WTC11 (cell line): ENCODE data around the gene HDDC3. TPM values are rescaled to one million over a fixed set of nuclear protein-coding genes. Genes with fewer than 3 reads are reported as not detected.
A peak's percentile ranks its signal among the peaks of the same experiment; 100 is the strongest.

Experiments
- ATAC-seq: fragments of 200-7000 bp; cut with Tn5 transposase; 2 replicates; pipeline ENCODE4 v1.10.0; 2021; ENCODE audit warnings: mild to moderate bottlenecking, moderate library complexity
- CTCF ChIA-PET: fragments of 300-600 bp; sonication (Branson Sonifier 250); formaldehyde crosslinking; loops from one replicate; lab custom pipeline; 2021; ENCODE audit warnings: antibody characterized with exemption; lab: Charles Lee
- POLR2A ChIA-PET: fragments of 350-600 bp; sonication (Branson Sonifier 250); formaldehyde crosslinking; loops from one replicate; lab custom pipeline; 2021; ENCODE audit warnings: antibody characterized with exemption; lab: Charles Lee
- DNase-seq: peaks from one replicate; pipeline ENCODE4 v3.0.0; 2021; ENCODE audit warnings: low spot score
- H3K27ac Mint-ChIP-seq: 2 replicates; pipeline ENCODE4 v1.8.0; 2021; ENCODE audit warnings: mixed read lengths
- H3K27me3 Mint-ChIP-seq: 2 replicates; pipeline ENCODE4 v1.8.0; 2021; ENCODE audit warnings: low read depth, mild to moderate bottlenecking, moderate library complexity, mixed read lengths
- H3K36me3 Mint-ChIP-seq: 2 replicates; pipeline ENCODE4 v1.8.0; 2021; ENCODE audit warnings: mixed read lengths
- H3K4me1 Mint-ChIP-seq: 2 replicates; pipeline ENCODE4 v1.8.0; 2022; ENCODE audit warnings: mixed read lengths
- H3K4me3 Mint-ChIP-seq: 2 replicates; pipeline ENCODE4 v1.8.0; 2021; ENCODE audit warnings: mild to moderate bottlenecking, moderate library complexity, mixed read lengths
- H3K9me3 Mint-ChIP-seq: 2 replicates; pipeline ENCODE4 v1.8.0; 2021; ENCODE audit warnings: mixed read lengths
- ATF3 ChIP-seq: sonication (generic); formaldehyde crosslinking; conservative IDR thresholded peaks from 2 replicates; pipeline ENCODE4 v1.8.1; 2022; ENCODE audit warnings: mild to moderate bottlenecking, missing genetic modification reagents
- ETV6 ChIP-seq: sonication (generic); formaldehyde crosslinking; IDR thresholded peaks from 2 replicates; pipeline ENCODE4 v1.8.1; 2022; ENCODE audit warnings: mild to moderate bottlenecking, missing genetic modification reagents
- FOXJ3 ChIP-seq: sonication (generic); formaldehyde crosslinking; IDR thresholded peaks from 2 replicates; pipeline ENCODE4 v1.9.0; 2021; ENCODE audit warnings: missing genetic modification reagents, mild to moderate bottlenecking, borderline replicate concordance
- GABPB1 ChIP-seq: sonication (generic); formaldehyde crosslinking; IDR thresholded peaks from 2 replicates; pipeline ENCODE4 v1.8.1; 2023; ENCODE audit warnings: mild to moderate bottlenecking, missing genetic modification reagents
- GTF2I ChIP-seq: fragments of 250-450 bp; sonication (Bioruptor Pico); conservative IDR thresholded peaks from 2 replicates; pipeline ENCODE4 v1.4.0; 2021; ENCODE audit warnings: mild to moderate bottlenecking
- HMGA2 ChIP-seq: fragments of 250-450 bp; sonication (Bioruptor Pico); IDR thresholded peaks from 2 replicates; pipeline ENCODE4 v1.4.0; 2021; ENCODE audit warnings: mild to moderate bottlenecking, moderate library complexity
- NR1H2 ChIP-seq: sonication (generic); formaldehyde crosslinking; IDR thresholded peaks from 2 replicates; pipeline ENCODE4 v1.9.0; 2021; ENCODE audit warnings: mild to moderate bottlenecking, moderate library complexity, missing genetic modification reagents
- NR3C1 ChIP-seq: sonication (generic); formaldehyde crosslinking; conservative IDR thresholded peaks from 2 replicates; pipeline ENCODE4 v1.8.1; 2023; ENCODE audit warnings: low read depth, mild to moderate bottlenecking, missing genetic modification reagents
- PRRX2 ChIP-seq: fragments of 250-450 bp; sonication (Bioruptor Pico); IDR thresholded peaks from 2 replicates; pipeline ENCODE4 v1.8.0; 2021; ENCODE audit warnings: mild to moderate bottlenecking
- RELA ChIP-seq: sonication (generic); formaldehyde crosslinking; IDR thresholded peaks from 2 replicates; pipeline ENCODE4 v1.8.1; 2022; ENCODE audit warnings: missing genetic modification reagents, mild to moderate bottlenecking, borderline replicate concordance
- RORB ChIP-seq: fragments of 250-450 bp; sonication (Bioruptor Pico); IDR thresholded peaks from 2 replicates; pipeline ENCODE4 v1.9.0; 2021; ENCODE audit warnings: mild to moderate bottlenecking
- SOX15 ChIP-seq: fragments of 250-450 bp; sonication (Bioruptor Pico); IDR thresholded peaks from 2 replicates; pipeline ENCODE4 v1.9.0; 2021; ENCODE audit warnings: mild to moderate bottlenecking
- TP53 ChIP-seq: sonication (generic); formaldehyde crosslinking; IDR thresholded peaks from 2 replicates; pipeline ENCODE4 v1.8.1; 2023; ENCODE audit warnings: mild to moderate bottlenecking, missing genetic modification reagents
- ZBTB21 ChIP-seq: sonication (generic); formaldehyde crosslinking; IDR thresholded peaks from 2 replicates; pipeline ENCODE4 v1.8.1; 2023; ENCODE audit warnings: mild to moderate bottlenecking, missing genetic modification reagents, borderline replicate concordance
- ZNF219 ChIP-seq: sonication (generic); formaldehyde crosslinking; IDR thresholded peaks from 2 replicates; pipeline ENCODE4 v1.8.0; 2023; ENCODE audit warnings: missing genetic modification reagents, mild to moderate bottlenecking, borderline replicate concordance
- ZNF396 ChIP-seq: fragments of 250-450 bp; sonication (Bioruptor Pico); IDR thresholded peaks from 2 replicates; pipeline ENCODE4 v1.8.0; 2021; ENCODE audit warnings: mild to moderate bottlenecking, moderate library complexity, borderline replicate concordance
- ZNF416 ChIP-seq: fragments of 250-450 bp; sonication (Bioruptor Pico); IDR thresholded peaks from 2 replicates; pipeline ENCODE4 v1.9.0; 2021; ENCODE audit warnings: mild to moderate bottlenecking, inconsistent platforms
- ZNF423 ChIP-seq: fragments of 250-450 bp; sonication (Bioruptor Pico); IDR thresholded peaks from 2 replicates; pipeline ENCODE4 v2.1.2; 2022; ENCODE audit warnings: mild to moderate bottlenecking, moderate library complexity
- ZNF532 ChIP-seq: fragments of 250-450 bp; sonication (Bioruptor Pico); IDR thresholded peaks from 2 replicates; pipeline ENCODE4 v1.9.0; 2021; ENCODE audit warnings: mild to moderate bottlenecking, borderline replicate concordance
- total RNA-seq: library from RNA; stranded (reverse); gene quantifications from 3 replicates; pipeline ENCODE4 v1.2.3, GENCODE V29; 2021
- TF ChIP-seq, protein P1 (sequence below): sonication (generic); formaldehyde crosslinking; conservative IDR thresholded peaks from 2 replicates; pipeline ENCODE4 v1.8.1; 2023; ENCODE audit warnings: mild to moderate bottlenecking, low read depth, missing genetic modification reagents, moderate library complexity

HDDC3 gene
- total RNA-seq, 1 experiment from 2014 or later, result 16.4 TPM

GRCh38 chr15:90966262-90966661 lies 33.9 kb upstream of the HDDC3 start:
- TF ChIP-seq, protein P1, sequence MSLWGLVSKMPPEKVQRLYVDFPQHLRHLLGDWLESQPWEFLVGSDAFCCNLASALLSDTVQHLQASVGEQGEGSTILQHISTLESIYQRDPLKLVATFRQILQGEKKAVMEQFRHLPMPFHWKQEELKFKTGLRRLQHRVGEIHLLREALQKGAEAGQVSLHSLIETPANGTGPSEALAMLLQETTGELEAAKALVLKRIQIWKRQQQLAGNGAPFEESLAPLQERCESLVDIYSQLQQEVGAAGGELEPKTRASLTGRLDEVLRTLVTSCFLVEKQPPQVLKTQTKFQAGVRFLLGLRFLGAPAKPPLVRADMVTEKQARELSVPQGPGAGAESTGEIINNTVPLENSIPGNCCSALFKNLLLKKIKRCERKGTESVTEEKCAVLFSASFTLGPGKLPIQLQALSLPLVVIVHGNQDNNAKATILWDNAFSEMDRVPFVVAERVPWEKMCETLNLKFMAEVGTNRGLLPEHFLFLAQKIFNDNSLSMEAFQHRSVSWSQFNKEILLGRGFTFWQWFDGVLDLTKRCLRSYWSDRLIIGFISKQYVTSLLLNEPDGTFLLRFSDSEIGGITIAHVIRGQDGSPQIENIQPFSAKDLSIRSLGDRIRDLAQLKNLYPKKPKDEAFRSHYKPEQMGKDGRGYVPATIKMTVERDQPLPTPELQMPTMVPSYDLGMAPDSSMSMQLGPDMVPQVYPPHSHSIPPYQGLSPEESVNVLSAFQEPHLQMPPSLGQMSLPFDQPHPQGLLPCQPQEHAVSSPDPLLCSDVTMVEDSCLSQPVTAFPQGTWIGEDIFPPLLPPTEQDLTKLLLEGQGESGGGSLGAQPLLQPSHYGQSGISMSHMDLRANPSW (CRISPR knock-in tag), result no peak
- no peak for TF ChIP-seq ZNF219 (CRISPR knock-in tag)
- TF ChIP-seq ZNF532 (CRISPR knock-in tag), result no peak
- no peak for TF ChIP-seq SOX15 (CRISPR knock-in tag)
- TF ChIP-seq FOXJ3 (CRISPR knock-in tag), result no peak
- no peak for TF ChIP-seq ETV6 (CRISPR knock-in tag)
- H3K9me3 Mint-ChIP-seq, result no peaks in the 10 kb centered on the region
- DNase-seq (no peak), ATAC-seq (no peak)
- no peaks in the 10 kb centered on the region for H3K4me1 Mint-ChIP-seq
- H3K27me3 Mint-ChIP-seq, result no peaks in the 10 kb centered on the region
- CTCF ChIA-PET, result interaction anchor here (0.8 to 6.2 kb wide), 4 partner anchors 9 to 67 kb away, joined by 3 to 50 read pairs (median 6); partner anchors contain the start of genes HDDC3 and UNC45A
- peaks cover 86% of the 10 kb centered on the region for H3K36me3 Mint-ChIP-seq
- H3K27ac Mint-ChIP-seq, result peak overlapping the region; percentile 32; the same call in 1 of the 2 replicates
- H3K4me3 Mint-ChIP-seq, result no peak overlapping the region
- POLR2A ChIA-PET, result interaction anchor here (1.1 to 1.2 kb wide), 2 partner anchors 9 to 28 kb away, joined by 3 to 5 read pairs; partner anchors contain the start of gene PRC1

DNA sequence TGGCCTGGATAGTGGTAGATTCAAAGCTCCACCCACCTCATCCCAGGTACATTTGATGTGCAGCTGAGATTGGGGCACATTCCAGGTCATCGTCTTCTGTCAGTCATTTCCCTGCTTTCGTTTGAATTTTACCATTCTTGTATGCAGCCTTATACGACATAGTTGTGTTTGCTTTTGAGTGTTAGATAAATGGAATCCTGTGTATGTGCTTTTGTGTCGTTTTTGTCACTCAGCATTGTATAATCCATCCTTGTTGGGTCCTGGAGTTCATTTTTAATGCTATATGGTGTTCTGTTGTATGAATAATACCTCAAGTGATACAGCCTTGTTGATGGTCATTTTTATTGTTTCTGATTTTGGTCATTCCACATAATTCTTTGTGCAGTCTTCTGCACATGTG lies 29.7 kb upstream of the HDDC3 start:
- Mint-ChIP-seq H3K4me3 (no peak overlapping the region), H3K27ac (no peak overlapping the region), H3K27me3 (no peaks in the 10 kb centered on the region), H3K9me3 (no peaks in the 10 kb centered on the region), H3K4me1 (peaks cover 6% of the 10 kb centered on the region), H3K36me3 (peaks cover 62% of the 10 kb centered on the region)
- no peak for DNase-seq
- TF ChIP-seq PRRX2, result no peak
- no peak for TF ChIP-seq NR3C1 (CRISPR knock-in tag)
- no peak for TF ChIP-seq SOX15 (CRISPR knock-in tag)
- TF ChIP-seq RELA (CRISPR knock-in tag), result no peak
- TF ChIP-seq ZNF416 (CRISPR knock-in tag), result no peak
- CTCF ChIA-PET, result interaction anchor here (1.3 to 3.4 kb wide), 2 partner anchors 30 to 307 kb away, joined by 3 to 15 read pairs; partner anchors contain the start of gene HDDC3
- POLR2A ChIA-PET, result no interaction called here
- ATAC-seq, result no peak

GRCh38 chr15:90960298-90961091 lies 28.1 kb upstream of the HDDC3 start:
- ChIA-PET CTCF (interaction anchor here (1.6 to 3.4 kb wide), 2 partner anchors 28 to 73 kb away, joined by 5 to 15 read pairs; partner anchors contain the start of gene HDDC3), POLR2A (no interaction called here)
- no peak for ATAC-seq
- TF ChIP-seq ZNF423, result no peak
- TF ChIP-seq RORB (CRISPR knock-in tag), result no peak
- TF ChIP-seq, protein P1 (CRISPR knock-in tag), result no peak
- TF ChIP-seq ZNF396 (CRISPR knock-in tag), result no peak
- TF ChIP-seq TP53 (CRISPR knock-in tag), result no peak
- TF ChIP-seq ZBTB21 (CRISPR knock-in tag), result no peak
- no peak for TF ChIP-seq NR1H2
- no peak for TF ChIP-seq HMGA2 (CRISPR knock-in tag)
- TF ChIP-seq SOX15 (CRISPR knock-in tag), result no peak
- no peak for TF ChIP-seq ATF3 (CRISPR knock-in tag)
- TF ChIP-seq GABPB1, result no peak
- no peak for TF ChIP-seq GTF2I (CRISPR knock-in tag)

More at GRCh38 chr15:90960298-90961091, 28.1 kb upstream of the HDDC3 start:
- Mint-ChIP-seq H3K36me3 (peaks cover 49% of the 10 kb centered on the region), H3K9me3 (no peaks in the 10 kb centered on the region), H3K4me3 (no peak overlapping the region), H3K27ac (no peak overlapping the region), H3K27me3 (no peaks in the 10 kb centered on the region), H3K4me1 (peaks cover 16% of the 10 kb centered on the region)
- DNase-seq, result no peak
